ENCODE measurements around the gene NAAA. TPM values are rescaled to one million over a fixed set of nuclear protein-coding genes. Genes with fewer than 3 reads are reported as not detected.

Gene NAAA
- total RNA-seq, 1 experiment from 2014 or later, result 17.0 TPM

GRCh38 chr4:75950213-75950815 lies 9.5 kb upstream of the NAAA start:
- no peak overlapping the region for H3K4me3 ChIP-seq (replicated peaks in 1 of 2; ENCODE audit: low read depth in 1 of 2, low read length in 2 of 2)
- H3K27ac ChIP-seq (ENCODE audit: low read depth, low read length), result no peak overlapping the region
- no peak overlapping the region for H3K4me2 ChIP-seq (ENCODE audit: low read length)
- no peaks in the 10 kb centered on the region for H3K27me3 ChIP-seq (ENCODE audit: insufficient read depth, low read length)
- ChIA-PET POLR2A (no interaction called here), CTCF (interaction anchor here (0.6 kb wide), 1 partner anchor 9 kb away, joined by 3 read pairs; the partner anchor contains the start of gene NAAA), RAD21 (ENCODE audit: low non-redundant PET in 1 of 2, low total read pairs in 2 of 2, uncharacterized antibody in 2 of 2, unreplicated experiment in 2 of 2) (no interaction called here)
- DNase-seq (ENCODE audit: low read depth, low spot score), result no peak
- ATAC-seq, result no peak
- H3K4me1 ChIP-seq (ENCODE audit: control insufficient read depth in 1 of 2, insufficient read depth in 2 of 2, low read length in 2 of 2), result no peaks in the 10 kb centered on the region
- H3K9me2 ChIP-seq (ENCODE audit: insufficient read depth), result no peaks in the 10 kb centered on the region
- H3K36me3 ChIP-seq (ENCODE audit: control insufficient read depth in 1 of 2, insufficient read depth in 2 of 2, low read length in 2 of 2), result peaks cover 36 to 46% of the 10 kb centered on the region in 2 experiments
- H2AFZ ChIP-seq (ENCODE audit: low read depth, low read length, poor library complexity, severe bottlenecking), result no peak overlapping the region
- intact Hi-C loops (cut with micrococcal nuclease), result no loop called here
- TSS peak; percentile 28 for BruUV-seq (replicated peaks)
- no peak overlapping the region for H3K9ac ChIP-seq (ENCODE audit: low read length)
- TF ChIP-seq EZH2 (IDR thresholded peaks at IDR 0.05), result no peak
- TF ChIP-seq MAX (IDR thresholded peaks at IDR 0.05), result no peak
- no peak for TF ChIP-seq POLR2AphosphoS5 (IDR thresholded peaks at IDR 0.05; ENCODE audit: low read depth, low read length)
- no peak for TF ChIP-seq ZBTB33 (IDR thresholded peaks at IDR 0.05; ENCODE audit: extremely low read depth, insufficient replicate concordance, low read length)
- TF ChIP-seq POLR2A (IDR thresholded peaks at IDR 0.05; ENCODE audit: borderline replicate concordance, extremely low read depth, insufficient read depth, insufficient read length), result no peak
- no peak for TF ChIP-seq SP1 (IDR thresholded peaks at IDR 0.05; ENCODE audit: low read depth)
- no peak for TF ChIP-seq JUND (IDR thresholded peaks at IDR 0.05)
- TF ChIP-seq ZFX (IDR thresholded peaks at IDR 0.05), result no peak
- no peak for TF ChIP-seq TCF7L2 (IDR thresholded peaks at IDR 0.05; ENCODE audit: borderline replicate concordance, extremely low read depth, insufficient read depth, insufficient read length)
- no peak for TF ChIP-seq REST (IDR thresholded peaks at IDR 0.05; ENCODE audit: low read depth)
- no peak for TF ChIP-seq CTCF (IDR thresholded peaks at IDR 0.05 in 2 of 3, conservative IDR thresholded peaks at IDR 0.05 in 1 of 3; ENCODE audit: borderline replicate concordance in 1 of 3, insufficient read depth in 1 of 3, low read depth in 2 of 3, low read length in 2 of 3)
- no peaks in the 10 kb centered on the region for H3K9me3 ChIP-seq (ENCODE audit: control insufficient read depth in 1 of 2, insufficient read depth in 1 of 2, low read depth in 1 of 2, low read length in 2 of 2)
- H4K20me1 ChIP-seq (ENCODE audit: insufficient read depth), result peaks cover 6% of the 10 kb centered on the region; the same call in 1 of the 2 replicates
- no peaks in the 10 kb centered on the region for H3K79me2 ChIP-seq (ENCODE audit: insufficient read depth, low read length)

Data from HCT116 (cell line).